Measurements from ENCODE around the gene ORM2. TPM values are rescaled to one million over a fixed set of nuclear protein-coding genes. Genes with fewer than 3 reads are reported as not detected.

The ORM2 gene
- total RNA-seq, 1 experiment from 2014 or later = not detected

DNA sequence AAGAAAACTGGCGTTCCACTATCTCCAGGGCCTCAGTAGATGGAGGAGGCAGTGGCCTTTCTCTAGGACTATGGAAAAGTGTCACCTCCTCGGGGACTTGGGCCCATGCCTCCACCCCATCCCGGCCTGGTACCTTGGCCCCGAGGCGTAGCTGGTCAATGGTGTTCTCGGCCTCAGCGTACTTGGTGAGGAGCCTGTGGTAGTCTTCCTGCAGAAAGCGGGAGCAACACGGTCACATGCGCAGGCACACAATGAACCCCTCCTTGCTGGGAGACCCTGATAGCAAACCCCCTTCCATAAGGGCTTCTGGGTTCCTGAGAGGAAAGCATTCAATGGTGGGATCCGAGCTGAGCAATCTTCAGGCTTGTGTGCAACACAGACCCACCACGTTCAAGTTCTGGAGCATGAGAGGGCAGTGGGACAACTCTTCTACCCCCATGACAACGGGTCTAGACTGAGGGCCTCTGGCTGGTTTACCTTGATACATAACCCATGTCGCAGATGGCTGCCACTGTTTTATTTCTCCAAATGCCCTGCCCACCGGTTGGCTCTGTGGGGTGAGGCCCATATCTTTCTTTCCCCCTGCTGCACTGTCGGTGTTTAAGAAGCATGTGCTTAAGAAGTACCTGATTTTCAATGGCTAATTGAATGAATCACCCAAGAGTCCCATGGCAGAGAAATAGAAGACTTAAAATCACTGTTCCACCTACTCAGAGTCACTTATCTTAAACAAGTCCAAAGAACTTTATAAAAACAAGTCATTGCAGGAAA lies 44.5 kb downstream of the ORM2 start:
- H3K4me3 ChIP-seq = no peak overlapping the region
- peaks cover 1% of the 10 kb centered on the region; the same call in 1 of the 2 replicates for H3K36me3 ChIP-seq
- no peak overlapping the region for H3K27ac ChIP-seq
- no peaks in the 10 kb centered on the region for H3K9me3 ChIP-seq (replicated peaks)
- no peaks in the 10 kb centered on the region for H3K27me3 ChIP-seq (replicated peaks)
- no peak for DNase-seq (ENCODE audit: low read depth in 1 of 2, low spot score in 2 of 2)
- H3K4me1 ChIP-seq (replicated peaks) = no peaks in the 10 kb centered on the region

DNA sequence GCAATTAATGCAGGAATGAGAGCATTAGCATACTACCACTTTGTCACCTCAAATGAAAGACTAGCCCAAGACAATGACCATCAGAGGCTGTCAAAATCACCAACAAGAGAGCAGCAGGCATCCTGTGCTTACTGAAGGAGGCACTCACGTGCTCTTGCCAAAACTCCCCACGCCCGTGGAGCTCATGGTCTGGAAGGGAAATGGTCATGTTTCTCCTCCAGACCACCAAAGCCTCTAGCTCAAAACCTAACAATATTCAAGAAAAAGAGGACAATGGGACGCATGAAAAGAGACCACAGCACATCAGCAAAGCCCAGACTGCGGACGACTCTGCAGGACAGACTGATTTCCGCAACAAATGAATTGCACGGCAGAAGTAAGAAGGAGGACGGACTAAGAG lies 45.3 kb downstream of the ORM2 start:
- H3K4me1 ChIP-seq (replicated peaks) = no peaks in the 10 kb centered on the region
- H3K4me3 ChIP-seq = no peak overlapping the region
- no peaks in the 10 kb centered on the region for H3K9me3 ChIP-seq (replicated peaks)
- peaks cover 7% of the 10 kb centered on the region; the same call in 1 of the 2 replicates for H3K36me3 ChIP-seq
- H3K27me3 ChIP-seq (replicated peaks) = no peaks in the 10 kb centered on the region
- H3K27ac ChIP-seq = no peak overlapping the region
- DNase-seq (ENCODE audit: low read depth in 1 of 2, low spot score in 2 of 2) = no peak

- no peak overlapping the region for H3K4me3 ChIP-seq
- H3K27me3 ChIP-seq (replicated peaks) = no peaks in the 10 kb centered on the region
- H3K36me3 ChIP-seq = peaks cover 10% of the 10 kb centered on the region; the same call in 1 of the 2 replicates
- DNase-seq (ENCODE audit: low read depth in 1 of 2, low spot score in 2 of 2) = no peak
- H3K27ac ChIP-seq = no peak overlapping the region
- H3K9me3 ChIP-seq (replicated peaks) = no peaks in the 10 kb centered on the region
- no peaks in the 10 kb centered on the region for H3K4me1 ChIP-seq (replicated peaks)
Measured at GRCh38 chr9:114375386-114376175, 45.9 kb downstream of the ORM2 start.

DNA sequence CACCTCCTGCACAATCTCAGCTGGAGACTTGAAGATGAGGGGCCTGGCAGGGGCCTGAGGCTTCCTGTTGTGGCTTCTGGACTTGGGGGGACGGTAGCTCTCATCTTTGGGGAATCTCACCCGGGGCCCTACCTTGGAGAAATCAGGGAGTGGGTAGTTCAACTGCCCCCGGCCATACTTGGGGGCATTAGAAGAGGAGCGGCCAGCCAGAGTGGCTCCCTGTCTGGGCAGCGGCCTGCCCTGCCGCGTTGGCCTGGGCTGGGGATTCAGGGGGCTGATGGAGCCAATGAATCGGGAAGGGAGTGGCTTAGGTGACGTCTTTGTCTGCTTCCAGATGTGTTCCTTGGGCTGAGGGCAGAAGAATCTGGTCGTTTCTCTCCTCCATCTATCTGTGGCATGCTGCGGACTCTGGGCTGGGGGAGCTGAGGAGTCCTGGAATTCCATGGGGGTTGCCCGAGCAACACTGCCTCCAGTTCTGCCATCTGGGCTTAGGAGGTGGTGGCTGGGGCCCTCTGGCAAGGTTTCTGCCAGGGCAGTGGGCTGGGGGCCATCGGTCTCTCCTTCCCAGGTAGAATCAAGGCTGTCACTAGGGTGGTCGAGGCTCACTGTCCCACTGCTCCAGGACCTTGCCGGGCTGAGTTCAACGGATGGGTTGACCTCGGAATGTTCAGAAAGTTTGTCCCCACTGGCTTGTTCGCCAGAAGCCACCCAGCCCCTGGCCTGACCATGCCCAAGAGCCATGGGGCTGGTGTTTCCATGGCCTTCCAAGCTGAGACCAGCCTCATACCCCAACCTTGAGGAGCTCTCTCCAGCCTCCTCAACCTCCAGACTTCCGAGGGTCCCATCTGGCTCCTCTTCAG lies 47.1 kb downstream of the ORM2 start:
- no peak for DNase-seq (ENCODE audit: low read depth in 1 of 2, low spot score in 2 of 2)
- Histone ChIP-seq H3K4me1 (replicated peaks) (no peaks in the 10 kb centered on the region), H3K36me3 (peaks cover 10% of the 10 kb centered on the region; the same call in 1 of the 2 replicates), H3K27ac (no peak overlapping the region), H3K9me3 (replicated peaks) (no peaks in the 10 kb centered on the region), H3K27me3 (replicated peaks) (no peaks in the 10 kb centered on the region), H3K4me3 (no peak overlapping the region)

DNA sequence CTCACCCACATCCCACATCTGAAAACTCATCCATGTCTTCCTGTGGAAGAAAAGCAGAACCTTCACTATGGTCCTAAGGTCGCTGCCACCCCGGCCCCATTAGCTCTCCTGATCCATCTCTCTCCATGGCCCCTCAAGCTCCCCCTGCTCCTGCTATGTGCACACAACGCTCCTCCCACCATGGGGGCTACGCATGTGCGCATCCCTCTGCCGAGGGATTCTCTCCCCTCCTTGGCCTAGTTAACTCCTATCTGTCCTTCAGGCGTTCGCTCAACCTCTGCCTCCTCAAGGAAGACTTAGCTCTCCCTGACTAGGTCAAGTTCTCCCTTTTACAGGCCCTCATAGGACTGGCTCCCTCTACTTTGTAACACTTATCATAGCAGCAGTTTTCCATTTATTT lies 48.3 kb downstream of the ORM2 start:
- H3K9me3 ChIP-seq (replicated peaks) = no peaks in the 10 kb centered on the region
- H3K27me3 ChIP-seq (replicated peaks) = no peaks in the 10 kb centered on the region
- no peaks in the 10 kb centered on the region for H3K4me1 ChIP-seq (replicated peaks)
- H3K4me3 ChIP-seq = no peak overlapping the region
- peaks cover 10% of the 10 kb centered on the region; the same call in 1 of the 2 replicates for H3K36me3 ChIP-seq
- no peak overlapping the region for H3K27ac ChIP-seq
- DNase-seq (ENCODE audit: low read depth in 1 of 2, low spot score in 2 of 2) = no peak

- DNase-seq (ENCODE audit: low read depth in 1 of 2, low spot score in 2 of 2) = no peak
- Histone ChIP-seq H3K36me3 (peaks cover 10% of the 10 kb centered on the region; the same call in 1 of the 2 replicates), H3K9me3 (replicated peaks) (no peaks in the 10 kb centered on the region), H3K27ac (no peak overlapping the region), H3K4me3 (no peak overlapping the region), H3K4me1 (replicated peaks) (peaks cover 6% of the 10 kb centered on the region), H3K27me3 (replicated peaks) (no peaks in the 10 kb centered on the region)
Measured at GRCh38 chr9:114378883-114379282, 49.2 kb downstream of the ORM2 start.

Other genes with a start within 250 kb of the ORM2 start
- 0.13 and 0.85 TPM in 2 replicates for gene KIF12, start 230.6 kb upstream of the ORM2 start, total RNA-seq (2014; rRNA removed; shearing (Covaris generic))
- 4.2 and 4.7 TPM in 2 replicates for gene COL27A1, start 174.3 kb upstream of the ORM2 start, total RNA-seq (2014; rRNA removed; shearing (Covaris generic))
- not detected in 2 replicates for gene ORM1, start 6.8 kb upstream of the ORM2 start, total RNA-seq (2014; rRNA removed; shearing (Covaris generic))
- 0.47 and 4.8 TPM in 2 replicates for gene AKNA, start 58.1 kb downstream of the ORM2 start, total RNA-seq (2014; rRNA removed; shearing (Covaris generic))
- gene WHRN, start 175.6 kb downstream of the ORM2 start, total RNA-seq (2014; rRNA removed; shearing (Covaris generic)) = 0.50 and 1.4 TPM in 2 replicates